GM19193 (cell line): ENCODE results near the gene CORO1A.
"Not testable (repeated sequence)": the region's sequence is repeated elsewhere in the genome, so short reads cannot be mapped to it uniquely, and the experiment has no call there.

ENCODE experiments used
- POLR2A ChIP-seq: IDR thresholded peaks from 4 replicates; pipeline ENCODE4 v1.6.1; 2011; ENCODE audit not compliant: insufficient read depth, insufficient read length; ENCODE audit errors: extremely low read depth

Gene CORO1A

GRCh38 chr16:30187556-30187865, 4.1 kb downstream of the CORO1A start:
- TF ChIP-seq POLR2A: no peak

- TF ChIP-seq POLR2A: peak; percentile 15
Measured at GRCh38 chr16:30187971-30188561, 4.7 kb downstream of the CORO1A start.

- not testable (repeated sequence) for TF ChIP-seq POLR2A
Measured at GRCh38 chr16:30193615-30194014, 10.2 kb downstream of the CORO1A start, which contains the start of the genes BOLA2B and SLX1A. TSS of gene BOLA2B (minus strand) at chr16:30193666. CDS start at chr16:30193595, 71 bp downstream. TSS of gene SLX1A (plus strand) at chr16:30193875. CDS start at chr16:30194085, 210 bp downstream.

GRCh38 chr16:30199049-30199448, 15.6 kb downstream of the CORO1A start, which contains the start of gene SULT1A3:
TSS of gene SULT1A3 (plus strand) at chr16:30199255. CDS start at chr16:30200729, 1,474 bp downstream.
- TF ChIP-seq POLR2A: not testable (repeated sequence)
